ENCODE data around the gene SLCO4A1. TPM values are rescaled to one million over a fixed set of nuclear protein-coding genes. Genes with fewer than 3 reads are reported as not detected.

Gene SLCO4A1
- total RNA-seq, 2 experiments from 2014 or later, result 66.5 to 68.4 TPM

DNA sequence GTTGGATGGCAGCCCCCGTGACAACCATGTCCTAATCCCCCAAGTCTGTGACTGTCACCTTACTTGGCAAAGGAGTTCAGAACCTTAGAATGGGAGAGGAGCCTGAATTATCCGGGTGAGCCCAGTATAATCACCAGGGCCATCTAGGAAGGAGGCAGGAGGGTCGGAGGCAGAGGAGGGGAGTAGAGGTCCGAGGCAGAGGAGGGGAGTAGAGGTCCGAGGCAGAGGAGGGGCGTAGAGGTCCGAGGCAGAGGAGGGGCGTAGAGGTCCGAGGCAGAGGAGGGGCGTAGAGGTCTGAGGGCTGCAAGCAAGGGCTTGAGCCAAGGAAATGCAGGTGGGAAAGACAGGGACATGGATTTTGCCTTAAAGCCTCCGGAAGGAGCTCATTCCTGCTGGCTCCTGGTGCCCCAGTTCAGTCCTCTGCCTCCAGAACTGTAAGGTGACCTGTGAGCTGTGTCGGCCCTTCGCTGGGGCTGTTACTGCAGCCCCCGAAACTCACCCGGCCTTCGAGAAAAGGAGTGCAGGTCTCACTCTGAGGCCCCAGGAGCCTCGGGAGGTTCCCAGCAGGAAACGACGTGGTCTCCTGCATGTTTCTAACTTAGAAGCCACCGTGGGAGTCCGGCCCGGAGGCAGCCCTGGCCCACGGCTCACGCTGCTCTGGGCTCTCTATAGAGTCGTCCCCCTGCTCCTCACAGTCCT, 20.0 kb upstream of the SLCO4A1 start:
- H3K27ac Mint-ChIP-seq, result peak overlapping the region; percentile 95
- intact Hi-C loops (cut with micrococcal nuclease), result loop anchor here (2.0 kb wide), 1 partner anchor 18 kb away; no protein-coding TSS in a partner anchor
- peaks cover 48% of the 10 kb centered on the region for H3K4me1 Mint-ChIP-seq (ENCODE audit: low read depth)
- POLR2A ChIA-PET, result interaction anchor here (0.8 to 2.0 kb wide), 5 partner anchors 9 to 223 kb away, joined by 3 to 22 read pairs (median 3); partner anchors contain the start of genes OGFR and SLCO4A1
- ATAC-seq, result no peak
- TF ChIP-seq, protein P1, sequence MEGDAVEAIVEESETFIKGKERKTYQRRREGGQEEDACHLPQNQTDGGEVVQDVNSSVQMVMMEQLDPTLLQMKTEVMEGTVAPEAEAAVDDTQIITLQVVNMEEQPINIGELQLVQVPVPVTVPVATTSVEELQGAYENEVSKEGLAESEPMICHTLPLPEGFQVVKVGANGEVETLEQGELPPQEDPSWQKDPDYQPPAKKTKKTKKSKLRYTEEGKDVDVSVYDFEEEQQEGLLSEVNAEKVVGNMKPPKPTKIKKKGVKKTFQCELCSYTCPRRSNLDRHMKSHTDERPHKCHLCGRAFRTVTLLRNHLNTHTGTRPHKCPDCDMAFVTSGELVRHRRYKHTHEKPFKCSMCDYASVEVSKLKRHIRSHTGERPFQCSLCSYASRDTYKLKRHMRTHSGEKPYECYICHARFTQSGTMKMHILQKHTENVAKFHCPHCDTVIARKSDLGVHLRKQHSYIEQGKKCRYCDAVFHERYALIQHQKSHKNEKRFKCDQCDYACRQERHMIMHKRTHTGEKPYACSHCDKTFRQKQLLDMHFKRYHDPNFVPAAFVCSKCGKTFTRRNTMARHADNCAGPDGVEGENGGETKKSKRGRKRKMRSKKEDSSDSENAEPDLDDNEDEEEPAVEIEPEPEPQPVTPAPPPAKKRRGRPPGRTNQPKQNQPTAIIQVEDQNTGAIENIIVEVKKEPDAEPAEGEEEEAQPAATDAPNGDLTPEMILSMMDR (IDR thresholded peaks at IDR 0.05), result no peak
- no peak for DNase-seq
- CTCF ChIA-PET, result interaction anchor here (1.1 to 2.0 kb wide), 2 partner anchors 10 to 122 kb away, joined by 3 to 4 read pairs; no protein-coding TSS in a partner anchor
- no peaks in the 10 kb centered on the region for H3K36me3 Mint-ChIP-seq (ENCODE audit: low read depth)
- no peaks in the 10 kb centered on the region for H3K9me3 Mint-ChIP-seq
- H3K27me3 Mint-ChIP-seq, result no peaks in the 10 kb centered on the region
- peak overlapping the region; percentile 68 for H3K4me3 Mint-ChIP-seq

DNA sequence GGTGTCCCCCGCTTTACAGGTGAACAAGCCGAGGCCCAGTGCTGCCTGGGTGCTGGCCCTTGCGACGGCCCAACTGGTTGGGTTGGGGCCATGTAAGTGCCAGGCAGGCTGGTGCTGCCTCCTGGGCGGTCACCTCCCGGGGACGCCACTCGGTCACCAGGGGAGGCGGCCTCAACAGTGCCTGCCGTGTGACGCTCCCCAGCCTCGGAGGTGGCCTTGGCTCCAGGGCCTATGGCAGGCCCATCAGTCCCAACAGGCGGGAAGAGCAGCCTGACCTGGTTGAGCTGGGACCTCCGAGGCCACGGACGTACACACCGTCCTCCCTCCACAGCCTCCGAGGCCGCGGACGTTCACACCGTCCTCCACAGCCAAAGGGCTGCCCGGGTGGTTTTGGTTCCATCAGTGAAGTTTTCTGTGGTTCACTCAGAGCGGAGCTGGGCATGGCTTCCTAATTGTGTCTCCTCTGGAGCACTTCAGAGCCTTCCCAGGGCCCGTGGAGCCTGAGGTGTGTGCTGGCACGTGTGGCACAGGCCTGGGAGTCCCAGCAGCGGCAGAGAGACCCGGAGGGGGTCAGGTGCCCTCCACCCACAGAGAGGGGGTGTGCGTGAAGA, 19.3 kb upstream of the SLCO4A1 start:
- intact Hi-C loops (cut with micrococcal nuclease), result loop anchor here (2.0 kb wide), 1 partner anchor 18 kb away; no protein-coding TSS in a partner anchor
- Mint-ChIP-seq H3K9me3 (no peaks in the 10 kb centered on the region), H3K4me1 (ENCODE audit: low read depth) (peaks cover 41% of the 10 kb centered on the region), H3K27me3 (no peaks in the 10 kb centered on the region), H3K36me3 (ENCODE audit: low read depth) (no peaks in the 10 kb centered on the region), H3K27ac (peak overlapping the region; percentile 95), H3K4me3 (peak overlapping the region; percentile 68)
- CTCF ChIA-PET, result interaction anchor here (0.7 to 2.1 kb wide), 8 partner anchors 11 to 171 kb away, joined by 3 to 9 read pairs (median 4); partner anchors contain the start of gene SLCO4A1
- ATAC-seq (no peak), DNase-seq (no peak)
- TF ChIP-seq, protein P1 (IDR thresholded peaks at IDR 0.05), result no peak
- POLR2A ChIA-PET, result interaction anchor here (0.8 to 2.4 kb wide), 8 partner anchors 17 to 223 kb away, joined by 3 to 22 read pairs (median 4); partner anchors contain the start of genes OGFR and SLCO4A1

DNA sequence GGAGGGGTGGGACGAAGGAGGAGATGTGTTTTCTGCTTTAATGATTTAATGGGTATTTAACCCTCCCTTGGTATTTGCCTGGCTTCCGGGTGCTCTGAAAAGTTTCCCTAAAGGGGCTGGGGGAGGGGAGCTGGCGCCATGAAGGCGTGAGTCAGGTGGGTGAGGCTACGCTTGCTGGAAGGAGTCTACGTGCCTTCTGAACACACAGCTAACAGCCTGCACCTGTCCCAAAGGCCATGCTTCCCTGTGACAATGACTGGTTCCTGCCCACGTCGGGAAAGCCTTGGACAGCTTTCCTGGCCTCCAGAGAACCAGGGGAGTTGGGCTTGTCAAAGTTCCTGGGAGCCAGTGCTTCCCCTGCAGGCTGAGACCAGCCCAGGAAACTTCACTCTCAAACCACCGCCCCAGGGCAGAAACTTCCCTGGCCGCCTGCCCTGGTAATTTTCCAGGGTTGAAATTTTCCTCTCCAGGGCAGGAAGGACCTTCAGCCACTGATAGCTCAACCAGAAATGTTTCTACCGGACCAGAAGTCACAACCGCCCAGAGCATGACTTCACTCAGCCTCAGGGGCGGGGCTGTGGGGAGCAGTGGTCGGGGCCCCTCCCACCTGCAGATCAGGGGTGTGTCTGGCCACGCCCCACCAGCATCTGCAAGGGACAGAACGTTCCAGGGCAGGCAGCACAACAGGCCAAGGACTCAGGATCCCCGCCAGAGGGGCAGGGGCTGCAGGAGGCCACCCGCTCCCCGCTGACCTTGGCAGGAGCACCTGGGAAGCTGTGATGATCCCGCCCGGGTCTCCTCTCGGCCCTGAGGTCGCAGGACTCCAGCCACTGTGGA, 18.6 kb upstream of the SLCO4A1 start:
- Mint-ChIP-seq H3K27me3 (no peaks in the 10 kb centered on the region), H3K36me3 (ENCODE audit: low read depth) (no peaks in the 10 kb centered on the region), H3K4me1 (ENCODE audit: low read depth) (peaks cover 34% of the 10 kb centered on the region), H3K27ac (peak overlapping the region; percentile 95), H3K4me3 (peak overlapping the region; percentile 68), H3K9me3 (no peaks in the 10 kb centered on the region)
- ATAC-seq (peak; percentile 93), DNase-seq (peak; percentile 98)
- intact Hi-C loops (cut with micrococcal nuclease), result loop anchor here (2.0 kb wide), 1 partner anchor 17 kb away; no protein-coding TSS in a partner anchor
- TF ChIP-seq, protein P1 (IDR thresholded peaks at IDR 0.05), result peak; percentile 10
- ChIA-PET POLR2A (interaction anchor here (0.7 to 2.4 kb wide), 9 partner anchors 16 to 1606 kb away, joined by 3 to 22 read pairs (median 3); partner anchors contain the start of genes OGFR and SLCO4A1), CTCF (interaction anchor here (0.7 to 2.1 kb wide), 7 partner anchors 12 to 170 kb away, joined by 3 to 9 read pairs (median 4); partner anchors contain the start of gene SLCO4A1)

DNA sequence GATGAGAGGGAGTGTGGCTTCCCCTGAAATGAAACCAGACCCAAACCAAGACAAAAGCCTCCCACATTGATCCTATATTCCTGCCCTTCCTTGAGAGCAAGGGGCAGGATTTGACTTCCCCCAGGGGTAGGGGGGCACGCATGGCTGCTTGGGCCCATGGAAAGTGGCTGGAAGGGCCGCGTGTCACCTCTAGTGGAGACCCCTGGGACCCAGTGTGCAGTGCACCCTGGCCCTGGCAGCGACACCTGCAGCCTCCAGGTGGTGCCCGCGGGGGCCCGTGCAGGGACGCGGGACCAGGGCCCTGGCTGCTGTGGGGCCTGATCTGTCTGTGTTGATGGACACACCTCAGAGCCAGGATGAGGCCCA, 18.0 kb upstream of the SLCO4A1 start:
- DNase-seq (peak; percentile 48), ATAC-seq (peak; percentile 17)
- POLR2A ChIA-PET, result interaction anchor here (0.7 to 2.4 kb wide), 6 partner anchors 15 to 1605 kb away, joined by 3 to 22 read pairs (median 4); partner anchors contain the start of gene SLCO4A1

More for the DNA sequence above, 18.0 kb upstream of the SLCO4A1 start:
- CTCF ChIA-PET, result interaction anchor here (0.9 to 2.1 kb wide), 5 partner anchors 15 to 168 kb away, joined by 3 to 9 read pairs (median 6); partner anchors contain the start of gene SLCO4A1
- intact Hi-C loops (cut with micrococcal nuclease), result no loop called here
- Mint-ChIP-seq H3K9me3 (no peaks in the 10 kb centered on the region), H3K36me3 (ENCODE audit: low read depth) (no peaks in the 10 kb centered on the region), H3K27me3 (no peaks in the 10 kb centered on the region), H3K4me1 (ENCODE audit: low read depth) (peaks cover 28% of the 10 kb centered on the region), H3K4me3 (no peak overlapping the region), H3K27ac (peak overlapping the region; percentile 95)
- TF ChIP-seq, protein P1 (IDR thresholded peaks at IDR 0.05), result peak; percentile 30
